ENCODE data around the gene PRKAG2. TPM values are rescaled to one million over a fixed set of nuclear protein-coding genes. Genes with fewer than 3 reads are reported as not detected.

The PRKAG2 gene
- total RNA-seq, 4 donors from 2014 or later: 25.1 to 57.8 (median 46.7) TPM

DNA sequence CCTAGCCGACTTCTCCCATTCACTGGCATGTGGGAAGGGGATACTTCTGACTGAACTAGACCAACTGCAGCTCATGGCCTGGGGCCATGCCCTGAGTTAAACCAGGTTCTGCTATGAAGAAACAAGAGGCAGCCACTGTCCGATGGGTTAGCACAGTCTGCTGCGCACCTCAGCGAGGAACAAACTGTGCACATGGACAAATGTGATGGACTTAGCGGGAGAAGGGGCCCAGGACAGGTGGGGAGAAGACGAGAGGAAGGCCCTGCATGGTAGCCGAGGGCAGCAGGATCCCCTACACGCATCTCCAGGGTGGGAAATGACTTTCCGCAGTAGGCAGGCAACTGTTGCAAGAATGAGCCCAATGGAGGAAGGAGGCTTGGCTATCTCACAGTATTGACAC is 115.0 kb downstream of the PRKAG2 start:
- Histone ChIP-seq H3K27me3 (no peaks in the 10 kb centered on the region), H3K9me3 (no peaks in the 10 kb centered on the region), H3K4me3 (no peak overlapping the region), H3K27ac (no peak overlapping the region), H3K4me1 (peaks cover 0 to 16% (median 3%) of the 10 kb centered on the region in 4 donors), H3K36me3 (no peaks in the 10 kb centered on the region)
- in situ Hi-C loops (cut with MboI; ENCODE audit: low pct_ligation_motif_present in 1 of 4, low pct_unique_long_range_greater_than_20kb in 1 of 4, low sequenced_read_pairs in 3 of 4) (loop anchor here in 3 of 4 donors (25.0 kb wide), 1 partner anchor 400 kb away; no protein-coding TSS in a partner anchor), intact Hi-C loops (cut with DNase I; ENCODE audit: low total_unique reads) (no loop called here)
- TF ChIP-seq EP300 (IDR thresholded peaks at IDR 0.05; ENCODE audit: low read depth) (no peak), POLR2A (IDR thresholded peaks at IDR 0.05) (no peak), POLR2AphosphoS5 (IDR thresholded peaks at IDR 0.05) (no peak)
- TF ChIP-seq, protein P1, sequence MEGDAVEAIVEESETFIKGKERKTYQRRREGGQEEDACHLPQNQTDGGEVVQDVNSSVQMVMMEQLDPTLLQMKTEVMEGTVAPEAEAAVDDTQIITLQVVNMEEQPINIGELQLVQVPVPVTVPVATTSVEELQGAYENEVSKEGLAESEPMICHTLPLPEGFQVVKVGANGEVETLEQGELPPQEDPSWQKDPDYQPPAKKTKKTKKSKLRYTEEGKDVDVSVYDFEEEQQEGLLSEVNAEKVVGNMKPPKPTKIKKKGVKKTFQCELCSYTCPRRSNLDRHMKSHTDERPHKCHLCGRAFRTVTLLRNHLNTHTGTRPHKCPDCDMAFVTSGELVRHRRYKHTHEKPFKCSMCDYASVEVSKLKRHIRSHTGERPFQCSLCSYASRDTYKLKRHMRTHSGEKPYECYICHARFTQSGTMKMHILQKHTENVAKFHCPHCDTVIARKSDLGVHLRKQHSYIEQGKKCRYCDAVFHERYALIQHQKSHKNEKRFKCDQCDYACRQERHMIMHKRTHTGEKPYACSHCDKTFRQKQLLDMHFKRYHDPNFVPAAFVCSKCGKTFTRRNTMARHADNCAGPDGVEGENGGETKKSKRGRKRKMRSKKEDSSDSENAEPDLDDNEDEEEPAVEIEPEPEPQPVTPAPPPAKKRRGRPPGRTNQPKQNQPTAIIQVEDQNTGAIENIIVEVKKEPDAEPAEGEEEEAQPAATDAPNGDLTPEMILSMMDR (IDR thresholded peaks at IDR 0.05): no peak
- 87 to 100% methylated on average over 1 to 9 of the region's 9 CpGs for WGBS, 2 donors (ENCODE audit: low coverage in 1 of 2)
- DNase-seq: no peak

DNA sequence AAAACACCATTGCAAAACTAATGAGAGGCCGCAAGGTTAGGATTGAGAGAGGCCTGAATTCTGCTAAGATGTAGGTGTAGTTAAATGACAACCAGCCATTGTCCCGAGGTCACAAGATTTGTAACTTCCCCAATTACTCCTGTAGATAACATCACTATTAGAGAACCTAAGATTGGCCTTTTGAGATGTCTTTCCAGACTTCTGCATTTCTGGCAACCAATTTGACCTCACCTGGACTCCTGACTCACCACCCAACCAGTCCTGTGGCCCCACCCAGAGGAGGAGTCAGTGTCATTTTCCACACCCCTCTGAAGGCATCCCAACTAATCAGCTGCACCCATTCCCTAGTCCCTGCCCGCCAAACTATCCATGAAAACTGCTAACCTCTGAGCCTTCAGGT is 115.7 kb downstream of the PRKAG2 start:
- H3K27me3 ChIP-seq: no peaks in the 10 kb centered on the region
- H3K36me3 ChIP-seq: no peaks in the 10 kb centered on the region
- no peak overlapping the region for H3K4me3 ChIP-seq
- in situ Hi-C loops (cut with MboI; ENCODE audit: low pct_ligation_motif_present in 1 of 4, low pct_unique_long_range_greater_than_20kb in 1 of 4, low sequenced_read_pairs in 3 of 4) (loop anchor here in 3 of 4 donors (25.0 kb wide), 1 partner anchor 399 kb away; no protein-coding TSS in a partner anchor), intact Hi-C loops (cut with DNase I; ENCODE audit: low total_unique reads) (no loop called here)
- H3K9me3 ChIP-seq: no peaks in the 10 kb centered on the region
- H3K27ac ChIP-seq: no peak overlapping the region
- peaks cover 2 to 23% (median 4%) of the 10 kb centered on the region in 4 donors for H3K4me1 ChIP-seq
- DNase-seq: peak; percentile 25
- TF ChIP-seq POLR2AphosphoS5 (IDR thresholded peaks at IDR 0.05) (no peak), EP300 (IDR thresholded peaks at IDR 0.05; ENCODE audit: low read depth) (no peak), POLR2A (IDR thresholded peaks at IDR 0.05) (no peak)
- TF ChIP-seq, protein P1 (IDR thresholded peaks at IDR 0.05): no peak
- WGBS, 2 donors (ENCODE audit: low coverage in 1 of 2): 76 to 100% methylated on average over 1 to 3 of the region's 3 CpGs

DNA sequence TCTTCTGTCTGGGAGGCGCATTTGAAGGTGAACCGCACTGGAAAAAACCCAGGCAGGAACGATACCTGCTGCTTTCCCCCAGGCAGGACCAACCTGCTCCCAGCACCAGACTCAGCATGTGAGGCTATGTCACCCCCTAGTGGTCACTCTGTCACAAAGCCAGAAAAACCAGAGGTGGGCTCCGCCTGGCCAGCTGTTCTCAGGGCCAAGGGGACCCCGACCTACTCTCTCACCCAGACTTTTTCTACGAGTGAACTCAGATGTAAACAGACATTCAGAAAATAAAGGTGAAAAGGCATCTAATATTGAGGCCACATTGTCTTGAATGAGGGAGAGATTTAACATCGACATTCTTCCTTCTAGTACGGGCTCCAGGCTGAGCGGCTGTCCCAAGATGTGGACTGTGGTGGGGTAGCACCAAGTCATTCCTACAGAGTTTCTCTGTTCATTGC is 117.3 kb downstream of the PRKAG2 start:
- H3K4me3 ChIP-seq: no peak overlapping the region
- H3K9me3 ChIP-seq: no peaks in the 10 kb centered on the region
- no peaks in the 10 kb centered on the region for H3K27me3 ChIP-seq
- TF ChIP-seq POLR2A (IDR thresholded peaks at IDR 0.05) (no peak), POLR2AphosphoS5 (IDR thresholded peaks at IDR 0.05) (no peak)
- TF ChIP-seq, protein P1 (IDR thresholded peaks at IDR 0.05): peak; percentile 80 to 85 (median 84)
- DNase-seq: peak; percentile 53
- H3K4me1 ChIP-seq: peaks cover 18 to 39% (median 20%) of the 10 kb centered on the region in 4 donors
- H3K36me3 ChIP-seq: no peaks in the 10 kb centered on the region
- in situ Hi-C loops (cut with MboI; ENCODE audit: low pct_ligation_motif_present in 1 of 4, low pct_unique_long_range_greater_than_20kb in 1 of 4, low sequenced_read_pairs in 3 of 4) (loop anchor here in 3 of 4 donors (25.0 kb wide), 1 partner anchor 397 kb away; no protein-coding TSS in a partner anchor), intact Hi-C loops (cut with DNase I; ENCODE audit: low total_unique reads) (no loop called here)
- no peak overlapping the region for H3K27ac ChIP-seq
- 0 to 49% methylated on average over 1 to 9 of the region's 9 CpGs for WGBS, 2 donors (ENCODE audit: low coverage in 1 of 2)

DNA sequence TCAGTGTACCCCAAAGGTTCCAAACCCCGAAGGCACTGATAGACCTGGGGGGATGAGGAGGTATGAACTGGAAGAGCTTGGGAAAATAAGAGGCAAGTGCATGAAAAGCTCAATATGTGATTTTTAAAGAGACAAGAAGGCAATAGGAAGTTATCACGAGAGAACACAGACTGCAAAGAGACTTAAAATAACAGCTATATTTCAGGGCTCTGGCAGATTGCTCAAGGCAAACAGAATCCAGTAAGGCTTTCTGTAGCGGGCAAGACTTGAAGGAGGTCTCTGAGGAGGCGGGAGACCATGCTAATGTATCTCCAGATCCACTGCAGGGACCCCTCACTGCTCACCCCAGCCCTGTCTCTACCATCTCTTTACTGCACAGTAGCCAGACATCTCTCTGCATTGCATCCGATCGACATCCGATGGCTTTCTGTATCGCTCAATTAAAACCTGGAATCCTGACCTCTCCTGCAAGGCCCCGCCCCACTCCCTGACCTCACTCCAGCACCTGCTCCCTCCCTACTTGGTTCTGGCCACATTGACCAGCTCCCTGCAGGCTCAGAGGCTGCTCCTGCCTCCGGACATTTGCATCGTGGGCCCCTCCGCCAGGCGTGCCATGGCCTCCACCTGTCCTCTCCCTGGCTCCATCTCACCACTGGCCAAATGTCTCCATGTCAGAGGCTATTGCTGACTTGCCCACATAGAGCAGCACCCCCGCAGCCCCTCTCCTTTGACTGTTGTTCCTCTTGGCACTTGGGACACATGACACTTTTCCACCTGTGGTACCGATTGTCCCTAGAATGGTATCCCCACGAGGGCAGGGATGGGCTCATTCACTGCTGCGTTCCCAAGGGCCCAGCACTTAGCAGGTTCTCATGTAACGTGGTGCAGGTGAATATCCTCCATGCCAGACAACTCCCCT is 118.0 kb downstream of the PRKAG2 start:
- DNase-seq: no peak
- H3K4me3 ChIP-seq: no peak overlapping the region
- no peaks in the 10 kb centered on the region for H3K9me3 ChIP-seq
- H3K27ac ChIP-seq: peak overlapping the region in 2 of 4 donors; percentile 31 to 74
- TF ChIP-seq POLR2AphosphoS5 (IDR thresholded peaks at IDR 0.05): no peak
- TF ChIP-seq EP300 (IDR thresholded peaks at IDR 0.05; ENCODE audit: low read depth): no peak
- TF ChIP-seq, protein P1 (IDR thresholded peaks at IDR 0.05): no peak
- TF ChIP-seq POLR2A (IDR thresholded peaks at IDR 0.05): no peak
- no peaks in the 10 kb centered on the region for H3K27me3 ChIP-seq
- in situ Hi-C loops (cut with MboI; ENCODE audit: low pct_ligation_motif_present in 1 of 4, low pct_unique_long_range_greater_than_20kb in 1 of 4, low sequenced_read_pairs in 3 of 4): loop anchor here in 3 of 4 donors (25.0 kb wide), 1 partner anchor 397 kb away; no protein-coding TSS in a partner anchor
- H3K4me1 ChIP-seq: peaks cover 20 to 44% (median 24%) of the 10 kb centered on the region in 4 donors
- H3K36me3 ChIP-seq: no peaks in the 10 kb centered on the region
- 81 to 88% methylated on average over 8 to 18 of the region's 18 CpGs for WGBS, 2 donors (ENCODE audit: low coverage in 1 of 2)
- intact Hi-C loops (cut with DNase I; ENCODE audit: low total_unique reads): no loop called here

Data from transverse colon (tissue), 4 donors.